BLaER1 treated with 17β-estradiol and CSF1 and Interleukin-3, amounts not matched to agents 10 nM and 100 nM (cell line): Measurements from ENCODE around the gene SCFD2.
A peak's percentile ranks its signal among the peaks of the same experiment; 100 is the strongest.

ENCODE experiments used
- H3K27ac ChIP-seq, 11 experiments: shearing (Covaris generic); formaldehyde crosslinking; 2 replicates each; pipeline ENCODE4 v1.8.1; 2022
- H3K27me3 ChIP-seq, 11 experiments: shearing (Covaris generic); formaldehyde crosslinking; 2 replicates each; pipeline ENCODE4 v1.8.1; 2022
- H3K36me3 ChIP-seq, 11 experiments: shearing (Covaris generic); formaldehyde crosslinking; 2 replicates each; pipeline ENCODE4 v1.8.1; 2022
- H3K4me1 ChIP-seq, 10 experiments: shearing (Covaris generic); formaldehyde crosslinking; 2 replicates each; pipeline ENCODE4 v1.8.1; 2022
- H3K4me2 ChIP-seq, 11 experiments: shearing (Covaris generic); formaldehyde crosslinking; 2 replicates each; pipeline ENCODE4 v1.8.1; 2022
- H3K4me3 ChIP-seq, 10 experiments: shearing (Covaris generic); formaldehyde crosslinking; 2 replicates each; pipeline ENCODE4 v1.8.1; 2022
- H3K9ac ChIP-seq, 11 experiments: shearing (Covaris generic); formaldehyde crosslinking; 2 replicates each; pipeline ENCODE4 v1.8.1; 2022
- H3K9me3 ChIP-seq, 11 experiments: shearing (Covaris generic); formaldehyde crosslinking; replicated peaks in 1 of 11; 2 replicates each; pipeline ENCODE4 v1.8.1; 2022
- H4K20me1 ChIP-seq, 11 experiments: shearing (Covaris generic); formaldehyde crosslinking; 2 replicates each; pipeline ENCODE4 v1.8.1; 2022
- Cebpa-rat ChIP-seq, 11 experiments: shearing (Covaris generic); IDR thresholded peaks; 2 replicates each; pipeline ENCODE4 v1.8.1; 2022

The SCFD2 gene

GRCh38 chr4:53098681-53099121 lies 267.2 kb downstream of the SCFD2 start:
- Histone ChIP-seq H3K27ac (no peak overlapping the region), H3K27me3 (no peaks in the 10 kb centered on the region), H3K4me1 (no peaks in the 10 kb centered on the region), H3K4me3 (no peak overlapping the region), H3K4me2 (no peak overlapping the region), H3K36me3 (peaks cover 0 to 5% (median 0%) of the 10 kb centered on the region in 11 experiments; a peak in 2 of 22 replicates), H3K9ac (no peak overlapping the region), H3K9me3 (peaks cover 0 to 13% (median 5%) of the 10 kb centered on the region in 11 experiments; a peak in 11 of 22 replicates), H4K20me1 (no peaks in the 10 kb centered on the region)
- TF ChIP-seq Cebpa-rat (IDR thresholded peaks at IDR 0.05), result no peak

GRCh38 chr4:53094040-53094439 lies 271.8 kb downstream of the SCFD2 start:
- Histone ChIP-seq H3K4me1 (peaks cover 0 to 16% (median 8%) of the 10 kb centered on the region in 10 experiments; a peak in 17 of 20 replicates), H3K9me3 (peaks cover 0 to 7% (median 0%) of the 10 kb centered on the region in 11 experiments; a peak in 7 of 22 replicates), H3K9ac (no peak overlapping the region), H3K36me3 (0 out of 22 replicates have a peak, but pooled peaks cover 0 to 4% (median 0%) of the 10 kb centered on the region in 11 experiments), H3K27me3 (no peaks in the 10 kb centered on the region), H4K20me1 (no peaks in the 10 kb centered on the region), H3K27ac (no peak overlapping the region), H3K4me3 (no peak overlapping the region), H3K4me2 (no peak overlapping the region)
- no peak for TF ChIP-seq Cebpa-rat (IDR thresholded peaks at IDR 0.05)

- 0 out of 22 replicates have a peak, but pooled peaks cover 0 to 6% (median 0%) of the 10 kb centered on the region in 11 experiments for H3K36me3 ChIP-seq
Observed at GRCh38 chr4:53089936-53090729, 275.7 kb downstream of the SCFD2 start.

GRCh38 chr4:53088152-53088551 lies 277.7 kb downstream of the SCFD2 start:
- Histone ChIP-seq H3K4me3 (no peak overlapping the region), H3K9me3 (peaks cover 35 to 44% (median 40%) of the 10 kb centered on the region in 11 experiments), H3K27me3 (no peaks in the 10 kb centered on the region), H3K36me3 (peaks cover 0 to 12% (median 3%) of the 10 kb centered on the region in 11 experiments; a peak in 4 of 22 replicates), H3K4me1 (peaks cover 6 to 18% (median 12%) of the 10 kb centered on the region in 10 experiments; a peak in 19 of 20 replicates), H3K9ac (no peak overlapping the region), H3K4me2 (peak overlapping the region in 5 of 11 experiments; percentile 2 to 51 (median 31); a peak in 4 of 22 replicates), H3K27ac (no peak overlapping the region), H4K20me1 (no peaks in the 10 kb centered on the region)
- TF ChIP-seq Cebpa-rat (IDR thresholded peaks at IDR 0.05), result 0 out of 22 replicates have a peak, but pooled peaks of 3 of the 11 experiments have one; percentile 12 to 51 (median 20)

More at GRCh38 chr4:53089936-53090729, 275.7 kb downstream of the SCFD2 start:
- TF ChIP-seq Cebpa-rat (IDR thresholded peaks at IDR 0.05), result peak in 1 of 11 experiments; percentile 49; a peak in 1 of 22 replicates
- Histone ChIP-seq H3K4me2 (peak overlapping the region in 8 of 11 experiments; percentile 7 to 55 (median 42); a peak in 14 of 22 replicates), H3K9me3 (peaks cover 16 to 25% (median 21%) of the 10 kb centered on the region in 11 experiments), H3K9ac (no peak overlapping the region), H4K20me1 (no peaks in the 10 kb centered on the region), H3K4me1 (peaks cover 6 to 18% (median 12%) of the 10 kb centered on the region in 10 experiments; a peak in 19 of 20 replicates), H3K27me3 (no peaks in the 10 kb centered on the region), H3K27ac (peak overlapping the region in 4 of 11 experiments; percentile 18 to 41 (median 31); a peak in 4 of 22 replicates), H3K4me3 (no peak overlapping the region)

GRCh38 chr4:53076374-53076958 lies 289.4 kb downstream of the SCFD2 start:
- Histone ChIP-seq H3K4me2 (no peak overlapping the region), H3K4me3 (no peak overlapping the region), H3K27me3 (no peaks in the 10 kb centered on the region), H3K36me3 (peaks cover 0 to 4% (median 0%) of the 10 kb centered on the region in 11 experiments; a peak in 1 of 22 replicates), H3K27ac (no peak overlapping the region), H3K9me3 (peaks cover 0 to 8% (median 0%) of the 10 kb centered on the region in 11 experiments; a peak in 3 of 22 replicates), H3K4me1 (no peaks in the 10 kb centered on the region), H3K9ac (no peak overlapping the region), H4K20me1 (no peaks in the 10 kb centered on the region)
- TF ChIP-seq Cebpa-rat (IDR thresholded peaks at IDR 0.05), result no peak

GRCh38 chr4:53075162-53075785 lies 290.6 kb downstream of the SCFD2 start:
- no peaks in the 10 kb centered on the region for H3K27me3 ChIP-seq
- TF ChIP-seq Cebpa-rat (IDR thresholded peaks at IDR 0.05), result no peak
- no peak overlapping the region for H3K4me2 ChIP-seq
- H3K9ac ChIP-seq, result no peak overlapping the region
- H3K36me3 ChIP-seq, result peaks cover 0 to 4% (median 0%) of the 10 kb centered on the region in 11 experiments; a peak in 1 of 22 replicates
- H4K20me1 ChIP-seq, result no peaks in the 10 kb centered on the region
- no peak overlapping the region for H3K27ac ChIP-seq
- H3K9me3 ChIP-seq, result peaks cover 0 to 8% (median 0%) of the 10 kb centered on the region in 11 experiments; a peak in 3 of 22 replicates
- no peaks in the 10 kb centered on the region for H3K4me1 ChIP-seq
- no peak overlapping the region for H3K4me3 ChIP-seq

- Histone ChIP-seq H3K9ac (no peak overlapping the region), H3K9me3 (peaks cover 18 to 30% (median 22%) of the 10 kb centered on the region in 11 experiments), H3K4me3 (no peak overlapping the region), H3K27ac (no peak overlapping the region), H3K4me2 (no peak overlapping the region), H3K4me1 (no peaks in the 10 kb centered on the region), H3K27me3 (no peaks in the 10 kb centered on the region), H3K36me3 (peaks cover 0 to 19% (median 7%) of the 10 kb centered on the region in 11 experiments; a peak in 9 of 22 replicates), H4K20me1 (no peaks in the 10 kb centered on the region)
- TF ChIP-seq Cebpa-rat (IDR thresholded peaks at IDR 0.05), result no peak
Observed at GRCh38 chr4:53068755-53069330, 297.0 kb downstream of the SCFD2 start.

- no peak overlapping the region for H3K4me3 ChIP-seq
- H4K20me1 ChIP-seq, result no peaks in the 10 kb centered on the region
- H3K4me2 ChIP-seq, result no peak overlapping the region
- peaks cover 0 to 19% (median 7%) of the 10 kb centered on the region in 11 experiments; a peak in 9 of 22 replicates for H3K36me3 ChIP-seq
- no peak overlapping the region for H3K9ac ChIP-seq
- no peaks in the 10 kb centered on the region for H3K27me3 ChIP-seq
- no peak for TF ChIP-seq Cebpa-rat (IDR thresholded peaks at IDR 0.05)
- H3K9me3 ChIP-seq, result peaks cover 18 to 30% (median 22%) of the 10 kb centered on the region in 11 experiments
- no peaks in the 10 kb centered on the region for H3K4me1 ChIP-seq
- no peak overlapping the region for H3K27ac ChIP-seq
Observed at GRCh38 chr4:53067125-53067802, 298.6 kb downstream of the SCFD2 start.
